HG03378 (cell line): ENCODE results near the gene ZNF513.
"Not testable (repeated sequence)": the region's sequence is repeated elsewhere in the genome, so short reads cannot be mapped to it uniquely, and the experiment has no call there.

ENCODE experiments used
- ATAC-seq: cut with Tn5 transposase; IDR thresholded peaks from one replicate; pipeline ENCODE4 v1.9.1; 2021; ENCODE audit warnings: mild to moderate bottlenecking, moderate library complexity; ENCODE audit not compliant: unreplicated experiment

Gene ZNF513, protein sequence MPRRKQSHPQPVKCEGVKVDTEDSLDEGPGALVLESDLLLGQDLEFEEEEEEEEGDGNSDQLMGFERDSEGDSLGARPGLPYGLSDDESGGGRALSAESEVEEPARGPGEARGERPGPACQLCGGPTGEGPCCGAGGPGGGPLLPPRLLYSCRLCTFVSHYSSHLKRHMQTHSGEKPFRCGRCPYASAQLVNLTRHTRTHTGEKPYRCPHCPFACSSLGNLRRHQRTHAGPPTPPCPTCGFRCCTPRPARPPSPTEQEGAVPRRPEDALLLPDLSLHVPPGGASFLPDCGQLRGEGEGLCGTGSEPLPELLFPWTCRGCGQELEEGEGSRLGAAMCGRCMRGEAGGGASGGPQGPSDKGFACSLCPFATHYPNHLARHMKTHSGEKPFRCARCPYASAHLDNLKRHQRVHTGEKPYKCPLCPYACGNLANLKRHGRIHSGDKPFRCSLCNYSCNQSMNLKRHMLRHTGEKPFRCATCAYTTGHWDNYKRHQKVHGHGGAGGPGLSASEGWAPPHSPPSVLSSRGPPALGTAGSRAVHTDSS

DNA sequence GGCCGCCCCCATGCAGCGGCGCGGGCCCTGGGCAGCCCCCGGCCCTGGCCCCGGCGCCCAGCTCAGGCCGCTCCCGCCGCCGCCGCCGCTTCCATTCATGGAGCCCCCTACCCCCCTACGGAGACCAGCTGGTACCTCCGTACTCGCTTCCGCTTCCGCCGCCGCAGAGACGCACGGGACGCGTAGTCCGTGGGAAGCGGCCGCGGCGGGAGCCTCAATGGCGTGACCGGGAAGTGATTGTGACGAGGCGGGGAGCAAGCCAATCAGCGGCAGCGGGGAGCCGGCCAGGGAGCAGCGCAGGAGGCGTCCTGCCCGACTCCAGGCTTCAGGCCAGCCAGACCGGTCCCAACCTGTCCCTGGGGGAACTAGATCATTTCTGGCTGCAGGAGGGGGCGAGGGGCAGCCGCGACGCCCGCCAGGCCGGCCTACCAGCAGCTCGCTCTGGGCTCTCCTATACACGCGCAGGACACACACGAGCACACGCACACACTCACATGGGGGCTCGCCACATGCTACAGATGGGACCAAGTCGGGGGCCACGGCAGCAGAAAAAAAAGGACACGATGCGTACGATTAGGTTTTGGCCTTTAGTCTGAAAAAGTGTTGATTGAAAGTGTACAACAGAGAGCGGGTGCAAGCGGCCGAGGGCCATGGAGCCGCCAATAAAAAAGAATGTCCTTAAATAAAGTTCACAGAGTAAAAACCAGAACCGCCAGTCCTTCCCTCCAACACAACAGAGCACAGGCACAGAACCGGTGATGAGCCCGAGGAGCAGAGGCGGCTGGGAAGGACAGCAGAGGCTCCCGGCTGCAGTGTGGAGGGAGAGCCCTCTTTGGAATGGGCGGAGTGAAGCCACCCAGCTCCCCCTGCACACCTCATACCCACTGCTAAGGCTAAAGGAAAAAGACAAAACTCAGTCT, at the start of gene ZNF513:
Gene ZNF513, minus strand, starts transcription at position 109 of the 920 bp plus-strand sequence. CDS start 208 bp downstream, outside the sequence.
- peak; percentile 63 for ATAC-seq

DNA sequence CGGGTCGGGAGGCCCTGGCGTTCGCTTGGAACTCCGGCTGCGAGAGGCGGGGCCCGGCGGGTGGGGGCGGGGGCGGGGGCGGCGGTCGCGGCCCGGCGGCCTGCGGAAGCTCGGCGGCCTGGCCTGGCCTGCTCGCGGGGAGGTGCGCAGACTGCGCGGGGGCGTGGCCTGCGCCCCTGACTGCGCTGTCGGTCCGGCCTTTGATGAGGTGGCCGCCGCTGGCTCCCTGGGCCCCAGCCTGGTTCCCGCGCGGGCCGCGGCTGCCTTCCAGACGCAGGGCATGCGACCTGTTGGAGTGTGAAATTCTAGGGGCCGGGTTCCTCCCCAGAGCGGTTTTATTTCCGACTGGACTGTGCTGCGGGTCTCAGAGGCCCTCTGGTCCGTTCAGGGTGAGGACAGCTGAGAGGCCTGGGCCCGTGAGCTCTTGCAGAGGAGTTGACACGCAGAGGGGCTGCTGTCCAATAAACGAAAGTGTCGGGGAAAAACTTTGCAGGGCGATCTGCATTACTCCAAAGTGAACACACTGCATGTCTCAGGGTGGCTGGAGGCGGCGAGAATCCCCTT, 48.5 kb upstream of the ZNF513 start:
- ATAC-seq: peak; percentile 37

DNA sequence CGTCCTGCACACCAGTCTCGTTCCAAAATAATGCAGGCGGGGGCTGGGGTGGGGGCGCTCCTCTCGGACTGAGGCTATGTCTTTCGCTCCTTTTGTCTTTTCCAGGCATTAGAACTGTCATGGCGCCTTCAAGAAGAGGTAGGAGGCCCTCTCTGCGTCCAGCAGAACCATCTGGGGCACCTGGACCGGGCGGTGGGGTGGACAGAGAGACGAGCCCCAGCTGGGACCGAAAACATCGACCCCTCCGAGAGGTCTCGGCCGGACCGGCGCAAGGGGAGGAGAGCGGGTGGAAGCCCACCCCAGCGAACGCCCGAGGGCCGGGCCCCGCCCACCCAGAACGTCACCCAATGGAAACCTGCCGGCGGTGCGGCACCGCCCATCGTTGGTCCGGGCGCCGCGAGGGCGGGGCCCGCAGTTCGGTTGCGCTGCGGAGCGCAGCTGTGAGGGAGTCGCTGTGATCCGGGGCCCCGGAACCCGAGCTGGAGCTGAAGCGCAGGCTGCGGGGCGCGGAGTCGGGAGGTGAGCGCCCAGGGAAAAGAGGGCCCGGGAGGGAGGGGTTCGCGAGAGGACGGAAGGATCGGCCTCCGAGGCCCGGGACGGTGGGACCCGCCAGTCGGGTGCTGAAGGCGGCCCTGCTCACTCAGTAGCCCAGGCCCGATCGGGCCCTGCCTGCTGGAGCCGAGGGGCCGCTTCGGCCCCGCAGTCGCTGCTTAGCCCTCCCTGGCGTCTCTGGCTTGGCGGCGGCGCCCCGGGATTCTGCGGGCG, 47.9 kb upstream of the ZNF513 start, which contains the start of gene NRBP1:
Gene NRBP1, plus strand, starts transcription at position 419 of the 765 bp plus-strand sequence. CDS start 4,643 bp downstream, outside the sequence.
- ATAC-seq: peak; percentile 77

DNA sequence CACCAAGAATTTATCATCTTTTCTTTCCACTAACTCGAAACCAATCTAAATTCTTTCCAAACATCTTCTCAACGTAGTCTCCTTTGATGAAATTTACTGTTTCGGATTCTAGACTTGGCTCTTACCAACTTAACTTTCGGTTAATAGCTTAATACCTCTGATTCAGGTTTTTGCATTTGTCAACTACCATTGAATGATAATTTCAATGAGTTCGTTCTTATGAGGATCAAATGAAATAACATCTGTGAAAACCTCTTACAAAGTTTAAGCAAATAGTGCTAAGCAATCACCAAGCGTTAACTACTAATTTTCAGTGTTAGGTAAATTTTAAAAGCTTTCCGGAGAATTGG, 47.3 kb upstream of the ZNF513 start:
- ATAC-seq: no peak

DNA sequence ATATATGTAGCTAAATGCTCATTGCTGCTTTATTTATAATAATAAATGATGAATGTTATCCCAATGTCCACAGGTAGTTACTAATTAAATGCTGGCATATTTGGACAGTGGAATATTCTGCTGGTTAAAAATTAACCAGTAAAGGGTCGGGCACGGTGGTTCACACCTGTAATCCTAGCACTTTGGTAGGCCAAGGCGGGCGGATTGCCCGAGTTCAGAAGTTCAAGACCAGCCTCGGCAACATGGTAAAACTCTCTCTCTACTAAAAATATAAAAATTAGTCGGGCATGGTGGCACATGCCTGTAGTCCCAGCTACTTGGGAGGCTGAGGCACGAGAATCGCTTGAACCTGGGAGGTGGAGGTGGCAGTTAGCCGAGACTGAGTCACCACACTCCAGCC, 44.5 kb upstream of the ZNF513 start:
- not testable (repeated sequence) for ATAC-seq

DNA sequence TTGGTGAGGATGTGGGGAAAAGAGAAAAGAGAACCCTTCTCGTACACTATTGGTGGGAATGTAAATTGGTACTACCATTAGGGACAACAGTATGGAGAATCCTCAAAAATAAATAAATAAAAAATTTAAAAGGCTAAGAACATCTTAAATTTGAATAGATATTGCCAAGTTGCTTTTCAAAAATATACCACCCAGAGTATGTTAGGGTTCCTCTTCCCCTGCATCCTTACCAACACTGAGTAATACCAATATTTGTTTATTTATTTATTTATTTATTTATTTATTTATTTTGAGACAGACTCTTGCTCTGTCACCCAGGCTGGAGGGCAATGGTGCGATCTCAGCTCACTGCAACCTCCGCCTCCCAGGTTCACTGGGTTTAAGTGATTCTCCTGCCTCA, 42.4 kb upstream of the ZNF513 start:
- ATAC-seq: no peak

DNA sequence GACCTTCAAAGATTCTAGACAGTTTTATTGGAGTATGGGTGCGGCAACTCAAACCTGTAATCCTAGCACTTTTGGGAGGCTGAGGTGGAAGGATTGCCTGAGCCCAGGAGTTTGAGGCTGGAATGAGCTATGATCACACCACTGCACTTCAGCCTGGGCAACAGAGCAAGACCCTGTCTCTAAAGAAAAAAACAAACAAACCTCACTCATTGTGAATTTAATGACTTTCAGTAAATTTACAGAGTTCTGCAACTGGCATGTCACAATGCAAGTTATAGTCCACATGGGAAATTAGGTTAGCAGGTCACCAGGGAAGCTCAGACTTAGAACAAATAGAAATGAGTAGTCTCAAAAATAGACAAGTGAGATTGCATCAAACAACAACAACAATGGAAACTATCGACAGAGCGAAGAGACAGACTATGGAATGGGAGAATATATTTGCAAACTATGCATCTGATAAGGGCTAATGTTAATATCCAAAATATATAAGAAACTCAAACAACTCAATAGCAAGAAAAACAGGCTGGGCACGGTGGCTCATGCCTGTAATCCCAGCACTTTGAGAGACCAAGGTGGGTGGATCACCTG, 41.2 kb upstream of the ZNF513 start:
- no peak for ATAC-seq

DNA sequence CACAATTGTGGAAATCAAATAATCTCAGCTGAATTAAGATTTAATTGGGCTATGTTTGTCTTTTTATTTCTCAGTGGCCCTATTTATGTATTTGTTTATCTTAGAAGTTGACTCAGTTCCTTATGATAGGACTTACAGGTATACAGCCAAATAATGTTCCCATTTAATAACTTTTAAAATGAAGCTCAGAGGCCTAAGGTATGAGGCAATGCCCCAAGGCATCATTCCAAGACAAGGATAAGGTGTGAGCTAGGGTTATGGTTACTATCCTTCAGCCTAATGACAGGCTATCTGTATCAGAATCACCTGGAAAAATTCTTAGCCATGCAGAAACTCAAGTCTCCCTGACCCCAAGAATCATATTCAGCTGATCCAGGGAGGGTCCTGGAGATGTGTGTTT, 40.5 kb upstream of the ZNF513 start:
- no peak for ATAC-seq

DNA sequence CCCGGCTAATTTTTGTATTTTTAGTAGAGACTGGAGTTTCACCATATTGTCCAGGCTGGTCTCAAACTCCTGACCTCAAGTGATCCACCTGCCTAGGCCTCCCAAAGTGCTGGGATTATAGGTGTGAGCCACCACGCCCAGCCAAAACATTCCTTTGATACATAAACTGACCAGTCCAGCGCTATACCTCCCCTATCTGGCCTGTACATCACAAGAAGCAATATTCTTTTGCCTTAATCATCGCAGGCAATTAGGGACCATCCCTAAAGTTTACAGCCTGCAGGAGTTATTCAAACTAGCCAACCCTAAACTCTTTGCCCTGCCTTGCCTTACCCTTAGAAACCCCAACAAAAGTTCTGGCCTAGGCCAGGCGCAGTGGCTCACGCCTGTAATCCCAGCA, 35.6 kb upstream of the ZNF513 start:
- ATAC-seq: no peak

DNA sequence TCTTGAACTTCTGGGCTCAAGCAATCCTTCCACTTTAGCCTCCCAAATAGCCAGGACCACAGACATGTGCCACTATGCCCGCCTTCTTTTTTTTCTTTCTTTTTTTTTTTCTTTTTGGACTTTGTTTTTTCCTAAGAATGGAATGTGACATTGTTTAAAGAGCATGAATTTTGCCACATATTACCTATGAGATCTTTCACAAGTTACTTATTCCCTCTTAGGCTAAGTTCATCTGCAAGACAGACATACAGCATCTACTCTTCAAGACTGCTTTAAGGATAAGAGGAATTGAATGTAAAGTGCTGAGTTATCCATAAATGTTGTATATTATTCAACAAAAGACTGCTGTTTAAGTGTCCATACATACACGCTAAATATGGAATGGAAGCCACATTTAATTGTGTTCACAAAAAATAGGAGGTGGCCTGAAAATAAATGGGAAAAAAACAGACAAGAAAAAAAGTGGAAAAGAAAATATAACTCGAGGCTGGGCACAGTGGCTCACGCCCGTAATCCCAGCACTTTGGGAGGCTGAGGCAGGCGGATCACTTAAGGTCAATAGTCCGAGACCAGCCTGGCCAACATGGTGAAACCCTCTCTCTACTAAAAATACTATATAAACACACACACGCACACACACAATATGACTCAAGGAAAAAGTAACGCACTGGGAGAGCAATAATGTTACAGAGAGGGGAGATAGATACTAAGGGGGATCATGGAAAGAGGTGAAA, 32.1 kb upstream of the ZNF513 start:
- ATAC-seq: no peak

DNA sequence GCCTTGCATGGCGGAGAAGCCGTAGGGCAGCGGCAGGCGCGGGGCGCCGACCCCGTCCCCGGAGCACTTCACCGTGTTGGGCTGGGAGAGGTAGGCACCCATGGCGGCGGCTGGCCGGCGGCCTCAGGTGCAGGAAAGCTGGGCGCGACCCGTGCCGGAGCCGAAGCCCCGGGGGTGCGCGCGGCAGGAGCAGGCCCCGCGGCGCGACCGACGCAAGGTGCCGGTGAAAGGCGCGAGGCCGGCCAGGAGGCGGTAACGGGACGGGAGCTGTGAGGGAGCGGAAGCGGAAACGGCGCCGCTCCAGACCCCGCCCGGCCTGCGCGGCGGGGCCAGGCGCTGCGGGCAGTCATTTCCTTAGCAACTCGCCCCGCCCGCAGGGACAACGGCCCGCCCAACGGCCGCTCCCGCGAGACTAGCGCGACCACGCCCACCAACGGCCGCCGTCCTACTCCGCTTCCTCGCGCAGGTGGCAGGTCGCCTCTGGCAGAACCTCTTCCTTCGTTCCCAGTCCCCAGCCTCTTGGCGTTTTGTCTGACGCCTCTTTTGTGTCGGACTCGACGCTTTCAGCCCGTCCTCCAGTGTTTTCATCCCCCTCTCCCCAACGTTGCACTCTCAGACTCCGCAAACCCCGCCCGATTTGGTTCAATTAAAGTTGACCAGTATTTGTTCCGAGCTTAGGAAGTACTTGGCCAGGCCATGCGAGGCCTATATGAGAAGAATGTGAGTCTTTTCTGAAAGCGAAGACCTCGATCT, 29.0 kb upstream of the ZNF513 start, which contains the start of gene PPM1G:
Gene PPM1G, minus strand, starts transcription at position 271 of the 753 bp plus-strand sequence. Its CDS starts 169 bp downstream, at position 102.
- ATAC-seq: peak; percentile 70

DNA sequence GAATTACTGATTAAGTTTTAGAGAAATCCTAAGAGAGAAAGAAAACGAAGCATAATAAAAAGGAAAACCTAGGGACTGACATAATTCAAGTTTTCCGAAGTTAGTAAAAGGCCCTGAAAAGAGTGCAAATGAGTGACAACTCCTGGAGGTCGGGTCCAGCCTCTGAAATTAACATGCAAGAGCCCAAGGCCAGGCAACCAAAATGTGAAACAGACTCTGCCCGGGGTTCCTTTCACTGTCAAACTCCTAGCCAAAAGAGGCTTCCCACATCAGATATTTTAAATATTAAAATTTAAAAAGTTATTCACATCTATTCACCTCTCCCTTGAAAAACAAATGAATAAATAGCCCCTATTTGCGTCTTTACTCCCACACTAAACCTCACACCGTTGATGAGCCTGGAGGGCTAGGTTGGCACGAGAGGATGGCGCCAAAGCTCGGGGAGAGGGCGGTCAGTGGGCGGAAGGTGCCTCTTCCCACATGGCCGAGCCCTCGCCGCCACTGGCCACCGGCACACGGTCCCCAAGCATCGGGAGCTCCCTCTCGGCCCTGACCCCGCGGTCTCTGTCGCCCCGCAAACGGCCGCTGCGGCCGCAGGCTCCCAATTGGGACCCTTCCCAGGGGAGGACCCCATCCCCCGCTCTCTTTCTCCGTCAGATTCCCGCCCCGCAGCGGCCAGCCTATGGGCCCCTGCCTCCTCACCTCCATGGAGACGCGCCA, 28.2 kb upstream of the ZNF513 start:
- ATAC-seq: peak; percentile 28

DNA sequence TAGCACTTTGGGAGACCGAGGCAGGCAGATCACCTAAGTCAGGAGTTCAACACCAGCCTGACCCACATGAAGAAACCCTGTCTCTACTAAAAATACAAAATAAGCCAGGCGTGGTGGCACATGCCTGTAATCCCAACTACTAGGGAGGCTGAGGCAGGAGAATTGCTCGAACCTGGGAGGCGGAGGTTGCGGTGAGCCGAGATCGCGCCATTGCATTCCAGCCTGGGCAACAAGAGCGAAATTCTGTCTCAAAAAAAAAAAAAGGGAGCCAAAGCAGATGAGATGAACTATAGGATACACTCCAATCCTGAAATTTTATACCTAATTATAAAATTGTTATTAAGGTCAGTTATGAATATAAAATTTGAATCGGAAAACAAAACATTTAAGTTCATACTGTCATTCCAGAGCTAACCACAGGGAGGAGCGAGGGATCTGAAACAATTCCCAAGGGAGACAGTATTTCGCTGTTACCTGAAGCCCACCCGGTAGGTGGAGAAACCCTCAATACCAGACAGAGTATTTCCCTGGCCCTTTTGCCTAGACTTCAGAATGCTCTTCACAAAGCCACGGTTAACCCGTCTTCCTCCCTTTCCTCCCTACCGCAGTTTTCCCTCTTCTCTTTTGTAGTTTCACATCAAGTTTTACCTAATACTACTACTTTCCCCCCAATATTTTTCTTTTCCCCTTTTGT, 27.4 kb upstream of the ZNF513 start:
- ATAC-seq: no peak

DNA sequence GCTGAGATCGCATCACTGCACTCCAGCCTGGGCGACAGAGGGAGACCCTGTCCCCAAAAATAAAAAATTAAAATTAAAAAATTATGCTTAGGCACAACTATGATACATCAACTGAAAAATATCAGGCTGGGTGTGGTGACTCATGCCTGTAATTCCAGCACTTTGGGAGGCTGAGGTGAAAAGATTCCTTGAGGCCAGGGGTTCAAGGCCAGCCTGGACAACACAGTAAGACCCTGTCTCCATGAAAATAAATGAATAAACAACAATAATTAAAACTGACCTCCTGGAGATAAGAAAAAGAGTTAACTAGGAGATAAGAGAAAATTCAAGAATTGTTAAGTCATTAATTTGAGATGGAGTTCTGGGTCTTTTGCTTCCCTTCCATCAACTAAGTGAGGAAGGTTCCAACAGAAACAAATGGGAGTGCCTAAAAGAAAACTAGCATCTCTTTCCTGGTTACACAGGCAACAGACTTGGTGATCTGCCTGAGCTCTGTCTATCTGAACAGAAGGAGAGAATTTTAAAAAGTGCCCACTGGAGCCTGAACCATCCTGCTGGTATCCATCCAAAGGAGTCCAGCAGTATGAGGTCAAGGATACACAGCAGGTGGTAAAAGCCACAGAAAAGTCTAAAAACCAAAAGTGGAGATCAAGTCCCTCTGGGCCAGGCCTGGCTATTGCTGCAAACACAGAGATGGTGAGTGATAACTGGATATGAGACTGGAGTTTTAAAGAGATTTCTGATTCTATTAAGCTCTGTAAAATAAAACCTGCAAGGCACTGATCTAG, 20.0 kb upstream of the ZNF513 start:
- ATAC-seq: no peak

DNA sequence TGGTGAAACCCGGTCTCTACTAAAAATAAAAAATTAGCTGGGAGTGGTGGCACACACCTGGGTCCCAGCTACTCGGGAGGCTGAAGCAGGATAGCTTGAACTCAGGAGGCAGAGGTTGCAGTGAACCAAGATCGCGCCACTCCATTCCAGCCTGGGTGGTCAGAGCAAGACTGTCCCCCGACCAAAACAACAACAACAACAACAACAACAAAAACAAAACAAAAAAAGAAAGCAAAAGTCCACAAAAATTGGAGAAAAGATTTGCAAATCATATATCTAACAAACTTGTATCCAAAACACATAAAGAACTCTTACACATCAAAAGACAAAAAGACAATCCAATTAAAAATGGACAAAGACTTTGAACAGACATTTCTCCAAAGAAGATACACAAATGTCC, 18.4 kb upstream of the ZNF513 start:
- ATAC-seq: no peak

DNA sequence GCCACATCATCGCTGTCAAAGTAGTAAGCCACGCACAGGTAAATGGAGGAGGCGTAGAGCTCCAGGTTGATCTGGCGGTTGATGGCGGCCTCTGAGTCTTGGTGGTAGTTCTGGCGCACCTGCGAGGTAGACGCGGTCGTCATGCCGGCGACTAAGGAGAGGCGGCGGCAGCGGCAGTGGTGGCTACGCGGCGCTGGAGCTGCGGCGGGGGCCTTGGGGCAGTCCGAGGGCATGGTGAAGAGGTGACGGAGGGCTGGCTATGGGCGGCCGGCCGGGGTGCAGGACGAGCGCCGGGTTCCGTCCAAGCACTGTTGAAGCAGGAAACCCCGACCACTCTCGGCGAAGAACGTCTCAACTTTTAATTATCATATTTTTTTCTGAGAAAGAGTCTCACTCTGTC, 12.7 kb upstream of the ZNF513 start:
- ATAC-seq: no peak
